HG02938 (cell line): ENCODE data around the gene JMY.

Experiments
- ATAC-seq: cut with Tn5 transposase; IDR thresholded peaks from one replicate; pipeline ENCODE4 v1.9.1; 2021; ENCODE audit warnings: mild to moderate bottlenecking, moderate library complexity; ENCODE audit not compliant: unreplicated experiment

JMY gene

GRCh38 chr5:79287380-79287779 is 51.4 kb downstream of the JMY start:
- ATAC-seq = no peak

- no peak for ATAC-seq
These were observed 52.0 kb downstream of the JMY start for GRCh38 chr5:79287907-79288306.

GRCh38 chr5:79295029-79295428 is 59.1 kb downstream of the JMY start:
- peak; percentile 49 for ATAC-seq

GRCh38 chr5:79297661-79298060 is 61.7 kb downstream of the JMY start:
- ATAC-seq = no peak

GRCh38 chr5:79301046-79301712 is 65.2 kb downstream of the JMY start:
- no peak for ATAC-seq

- ATAC-seq = no peak
These were observed 66.5 kb downstream of the JMY start for GRCh38 chr5:79302454-79302853.

GRCh38 chr5:79305706-79306105 is 69.8 kb downstream of the JMY start:
- no peak for ATAC-seq

- no peak for ATAC-seq
These were observed 83.1 kb downstream of the JMY start for GRCh38 chr5:79318935-79319614.

GRCh38 chr5:79329453-79329852 is 93.5 kb downstream of the JMY start:
- ATAC-seq = no peak

- no peak for ATAC-seq
These were observed 94.1 kb downstream of the JMY start for GRCh38 chr5:79330071-79330470.

- no peak for ATAC-seq
These were observed 98.1 kb downstream of the JMY start for GRCh38 chr5:79333852-79334557.

- no peak for ATAC-seq
These were observed 110.5 kb downstream of the JMY start for GRCh38 chr5:79346420-79346824.

GRCh38 chr5:79349047-79349446 is 113.1 kb downstream of the JMY start:
- no peak for ATAC-seq

GRCh38 chr5:79349881-79350280 is 114.0 kb downstream of the JMY start:
- no peak for ATAC-seq

GRCh38 chr5:79357398-79357797 is 121.5 kb downstream of the JMY start:
- no peak for ATAC-seq
